ENCODE data around the gene ING3.
A peak's percentile ranks its signal among the peaks of the same experiment; 100 is the strongest.

ING3 gene

DNA sequence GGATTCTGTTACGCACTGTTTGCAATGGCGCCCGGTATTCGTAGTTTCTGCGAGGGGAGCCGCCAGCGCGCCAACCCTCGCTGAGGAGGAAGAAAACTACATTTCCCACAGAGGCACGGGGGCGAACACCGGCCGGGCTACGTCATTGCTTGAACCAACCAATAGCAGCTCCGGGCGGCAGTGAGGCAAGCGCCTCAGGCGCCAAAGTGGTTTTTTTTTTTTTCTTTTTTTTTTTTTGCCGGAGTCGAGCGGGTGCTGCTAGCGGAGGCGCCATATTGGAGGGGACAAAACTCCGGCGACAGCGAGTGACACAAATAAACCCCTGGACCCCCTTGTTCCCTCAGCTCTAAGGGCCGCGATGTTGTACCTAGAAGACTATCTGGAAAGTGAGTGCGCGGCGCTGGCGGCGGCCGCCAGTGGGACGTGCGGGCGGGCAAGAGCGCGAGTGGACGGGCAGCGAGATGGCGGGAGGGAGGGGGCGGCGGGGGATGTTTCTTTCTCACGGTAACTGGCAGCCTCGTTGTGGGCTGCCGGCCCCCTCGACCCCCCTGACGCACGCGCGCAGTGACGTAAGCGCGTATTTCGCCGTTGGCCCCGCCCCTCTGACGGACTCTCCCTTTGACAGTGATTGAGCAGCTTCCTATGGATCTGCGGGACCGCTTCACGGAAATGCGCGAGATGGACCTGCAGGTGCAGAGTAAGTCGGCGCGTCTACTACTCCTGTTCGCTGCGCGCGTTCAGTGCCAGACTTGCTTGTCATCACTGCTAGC lies at the start of gene ING3:
Gene ING3 (plus strand): TSS at position 239 of the 770 bp plus-strand sequence. CDS start 120 bp downstream, at position 359.
- Histone ChIP-seq H3K79me2 (ENCODE audit: insufficient read depth, low read length) (peaks cover 39% of the 10 kb centered on the region), H3K36me3 (ENCODE audit: insufficient read depth, low read length) (peaks cover 34% of the 10 kb centered on the region)
- peak; percentile 98 for DNase-seq

DNA sequence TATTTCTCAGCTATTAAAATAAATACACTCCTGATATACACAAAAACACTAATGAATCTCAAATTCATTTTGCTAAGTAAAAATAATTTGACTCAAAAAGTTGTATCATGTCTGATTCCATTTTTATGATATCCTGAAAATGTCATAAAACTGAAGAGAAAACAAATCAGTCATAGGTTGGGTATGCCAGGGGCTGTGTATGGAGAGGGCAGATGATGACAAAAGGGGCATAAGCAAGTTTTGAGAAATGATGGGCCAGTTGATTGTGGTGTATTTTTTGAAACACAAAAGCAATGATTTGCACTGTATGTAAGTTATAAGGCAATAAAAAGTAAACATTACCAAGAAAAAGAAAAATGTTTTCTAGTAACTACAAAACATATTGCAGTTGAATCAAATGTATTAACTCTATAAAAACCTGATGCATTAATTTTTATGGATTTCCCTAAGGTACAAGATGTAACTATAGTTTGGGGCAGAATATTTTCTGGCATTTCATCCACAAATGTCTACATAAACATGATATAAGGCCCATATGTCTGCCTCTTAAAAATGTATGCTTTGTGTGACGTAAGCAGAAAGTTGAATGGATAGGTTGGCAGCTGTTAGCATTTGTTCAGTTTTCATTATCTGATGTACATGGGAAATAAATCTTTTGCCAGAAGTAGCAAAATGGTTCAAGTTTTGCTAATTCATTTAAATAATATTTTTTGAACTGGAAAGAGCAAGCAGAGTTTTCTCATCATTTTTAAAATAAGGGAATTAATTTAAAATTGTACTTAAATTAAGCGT lies 35.1 kb upstream of the ING3 start:
- no peaks in the 10 kb centered on the region for H3K79me2 ChIP-seq (ENCODE audit: insufficient read depth, low read length)
- ATAC-seq (ENCODE audit: insufficient read depth, low read depth) = no peak

More for the DNA sequence above, at the start of gene ING3:
- Histone ChIP-seq H3K9ac (ENCODE audit: low read depth, low read length) (peak within 1 kb of the TSS; percentile 89), H3K9me3 (ENCODE audit: insufficient read depth, low read length, severe bottlenecking) (no peaks in the 10 kb centered on the region), H3K4me2 (ENCODE audit: insufficient read depth, low read length) (peak within 1 kb of the TSS; percentile 87), H3K27me3 (ENCODE audit: insufficient read depth, low read length, poor library complexity) (no peaks in the 10 kb centered on the region), H4K20me1 (ENCODE audit: insufficient read depth, low read length) (no peaks in the 10 kb centered on the region), H2AFZ (ENCODE audit: low read depth, low read length) (peak within 1 kb of the TSS; percentile 94), H3K4me1 (ENCODE audit: insufficient read depth, low read length) (peaks cover 30% of the 10 kb centered on the region), H3K27ac (ENCODE audit: low read length) (peak within 1 kb of the TSS; percentile 99), H3K4me3 (ENCODE audit: low read depth in 1 of 2, low read length in 2 of 2) (peak within 1 kb of the TSS; percentile 84 to 94)
- no peak for TF ChIP-seq EZH2 (IDR thresholded peaks at IDR 0.05; ENCODE audit: borderline replicate concordance, low read depth, low read length, severe bottlenecking)
- no peak for TF ChIP-seq CTCF (IDR thresholded peaks at IDR 0.05; ENCODE audit: borderline replicate concordance, extremely low read depth, low read length, poor library complexity, severe bottlenecking)
- ATAC-seq (ENCODE audit: insufficient read depth, low read depth) = peak; percentile 89

GRCh38 chr7:120916121-120916520 lies 34.5 kb upstream of the ING3 start:
- Histone ChIP-seq H3K4me2 (ENCODE audit: insufficient read depth, low read length) (no peak overlapping the region), H3K36me3 (ENCODE audit: insufficient read depth, low read length) (no peaks in the 10 kb centered on the region), H3K4me1 (ENCODE audit: insufficient read depth, low read length) (no peaks in the 10 kb centered on the region), H3K27me3 (ENCODE audit: insufficient read depth, low read length, poor library complexity) (no peaks in the 10 kb centered on the region), H4K20me1 (ENCODE audit: insufficient read depth, low read length) (no peaks in the 10 kb centered on the region), H3K4me3 (ENCODE audit: low read depth in 1 of 2, low read length in 2 of 2) (no peak overlapping the region), H3K79me2 (ENCODE audit: insufficient read depth, low read length) (no peaks in the 10 kb centered on the region), H2AFZ (ENCODE audit: low read depth, low read length) (no peak overlapping the region), H3K27ac (ENCODE audit: low read length) (no peak overlapping the region), H3K9me3 (ENCODE audit: insufficient read depth, low read length, severe bottlenecking) (no peaks in the 10 kb centered on the region), H3K9ac (ENCODE audit: low read depth, low read length) (no peak overlapping the region)
- ATAC-seq (ENCODE audit: insufficient read depth, low read depth) (no peak), DNase-seq (no peak)
- TF ChIP-seq CTCF (IDR thresholded peaks at IDR 0.05; ENCODE audit: borderline replicate concordance, extremely low read depth, low read length, poor library complexity, severe bottlenecking) (no peak), EZH2 (IDR thresholded peaks at IDR 0.05; ENCODE audit: borderline replicate concordance, low read depth, low read length, severe bottlenecking) (no peak)

More for the DNA sequence above, 35.1 kb upstream of the ING3 start:
- no peak for DNase-seq
- Histone ChIP-seq H3K9ac (ENCODE audit: low read depth, low read length) (no peak overlapping the region), H3K36me3 (ENCODE audit: insufficient read depth, low read length) (no peaks in the 10 kb centered on the region), H3K4me2 (ENCODE audit: insufficient read depth, low read length) (no peak overlapping the region), H2AFZ (ENCODE audit: low read depth, low read length) (no peak overlapping the region), H3K9me3 (ENCODE audit: insufficient read depth, low read length, severe bottlenecking) (no peaks in the 10 kb centered on the region), H3K27ac (ENCODE audit: low read length) (no peak overlapping the region), H3K4me3 (ENCODE audit: low read depth in 1 of 2, low read length in 2 of 2) (no peak overlapping the region), H3K27me3 (ENCODE audit: insufficient read depth, low read length, poor library complexity) (no peaks in the 10 kb centered on the region), H4K20me1 (ENCODE audit: insufficient read depth, low read length) (no peaks in the 10 kb centered on the region), H3K4me1 (ENCODE audit: insufficient read depth, low read length) (no peaks in the 10 kb centered on the region)
- TF ChIP-seq EZH2 (IDR thresholded peaks at IDR 0.05; ENCODE audit: borderline replicate concordance, low read depth, low read length, severe bottlenecking) (no peak), CTCF (IDR thresholded peaks at IDR 0.05; ENCODE audit: borderline replicate concordance, extremely low read depth, low read length, poor library complexity, severe bottlenecking) (no peak)
